ENCODE results near the gene PTPRD. TPM values are rescaled to one million over a fixed set of nuclear protein-coding genes. Genes with fewer than 3 reads are reported as not detected.

The PTPRD gene
- total and polyA plus RNA-seq, 2 experiments from 2014 or later: 11.5 to 58.0 TPM

DNA sequence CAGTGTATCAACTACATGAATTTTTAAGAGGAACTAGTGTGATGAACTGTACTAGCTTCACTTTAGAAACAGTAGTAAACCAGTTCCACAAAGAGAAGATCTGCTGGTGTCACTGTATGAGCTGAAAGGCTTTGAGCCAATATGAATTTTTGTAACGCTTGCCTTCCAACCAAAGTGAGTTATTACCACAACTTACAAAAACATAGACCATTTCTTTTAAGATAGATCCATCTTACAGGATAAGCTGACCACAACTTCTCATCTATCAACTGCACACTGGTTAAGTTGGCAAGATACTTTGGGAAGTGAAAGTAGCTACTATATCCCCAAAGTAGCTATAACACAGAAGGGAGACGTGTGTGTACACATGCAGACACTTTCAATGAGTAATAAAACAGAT, 1963.6 kb downstream of the PTPRD start:
- Mint-ChIP-seq H3K9me3 (no peaks in the 10 kb centered on the region; the same call in 2 of the 3 replicates), H3K4me1 (peaks cover 28% of the 10 kb centered on the region), H3K4me3 (no peak overlapping the region), H3K36me3 (ENCODE audit: low read depth) (no peaks in the 10 kb centered on the region; the same call in 2 of the 3 replicates), H3K27me3 (ENCODE audit: insufficient read depth, low read depth, poor library complexity) (no peaks in the 10 kb centered on the region), H3K27ac (no peak overlapping the region)
- Histone ChIP-seq H3K4me2 (no peak overlapping the region), H3K36me3 (ENCODE audit: insufficient read depth) (no peaks in the 10 kb centered on the region), H2AFZ (no peak overlapping the region), H3K27me3 (ENCODE audit: insufficient read depth) (no peaks in the 10 kb centered on the region), H3K9me2 (ENCODE audit: insufficient read depth) (no peaks in the 10 kb centered on the region), H4K20me1 (replicated peaks; ENCODE audit: insufficient read depth) (no peaks in the 10 kb centered on the region), H3K4me3 (no peak overlapping the region), H3K79me2 (replicated peaks; ENCODE audit: insufficient read depth) (no peaks in the 10 kb centered on the region; the same call in none of the 2 replicates), H3F3A (replicated peaks; ENCODE audit: low read depth) (no peaks in the 10 kb centered on the region), H3K27ac (ENCODE audit: low read depth) (no peak overlapping the region), H3K4me1 (ENCODE audit: insufficient read depth) (peaks cover 10% of the 10 kb centered on the region; the same call in 1 of the 2 replicates)
- DNase-seq (ENCODE audit: low spot score) (no peak), ATAC-seq (no peak)
- TF ChIP-seq ZNF331 (CRISPR knock-in tag; IDR thresholded peaks at IDR 0.05; ENCODE audit: low read depth): no peak
- no peak for TF ChIP-seq ZNF114 (CRISPR knock-in tag; IDR thresholded peaks at IDR 0.05)
- TF ChIP-seq NANOG (IDR thresholded peaks at IDR 0.05; ENCODE audit: borderline replicate concordance): no peak
- no peak for TF ChIP-seq EZH2phosphoT487 (IDR thresholded peaks at IDR 0.05; ENCODE audit: unreplicated experiment)
- TF ChIP-seq JUNB (IDR thresholded peaks at IDR 0.05; ENCODE audit: unreplicated experiment): no peak
- no peak for TF ChIP-seq POLR2AphosphoS5 (IDR thresholded peaks at IDR 0.05; ENCODE audit: low read depth)
- TF ChIP-seq CREB1 (CRISPR knock-in tag; IDR thresholded peaks at IDR 0.05; ENCODE audit: low read depth): no peak
- TF ChIP-seq, protein P1, sequence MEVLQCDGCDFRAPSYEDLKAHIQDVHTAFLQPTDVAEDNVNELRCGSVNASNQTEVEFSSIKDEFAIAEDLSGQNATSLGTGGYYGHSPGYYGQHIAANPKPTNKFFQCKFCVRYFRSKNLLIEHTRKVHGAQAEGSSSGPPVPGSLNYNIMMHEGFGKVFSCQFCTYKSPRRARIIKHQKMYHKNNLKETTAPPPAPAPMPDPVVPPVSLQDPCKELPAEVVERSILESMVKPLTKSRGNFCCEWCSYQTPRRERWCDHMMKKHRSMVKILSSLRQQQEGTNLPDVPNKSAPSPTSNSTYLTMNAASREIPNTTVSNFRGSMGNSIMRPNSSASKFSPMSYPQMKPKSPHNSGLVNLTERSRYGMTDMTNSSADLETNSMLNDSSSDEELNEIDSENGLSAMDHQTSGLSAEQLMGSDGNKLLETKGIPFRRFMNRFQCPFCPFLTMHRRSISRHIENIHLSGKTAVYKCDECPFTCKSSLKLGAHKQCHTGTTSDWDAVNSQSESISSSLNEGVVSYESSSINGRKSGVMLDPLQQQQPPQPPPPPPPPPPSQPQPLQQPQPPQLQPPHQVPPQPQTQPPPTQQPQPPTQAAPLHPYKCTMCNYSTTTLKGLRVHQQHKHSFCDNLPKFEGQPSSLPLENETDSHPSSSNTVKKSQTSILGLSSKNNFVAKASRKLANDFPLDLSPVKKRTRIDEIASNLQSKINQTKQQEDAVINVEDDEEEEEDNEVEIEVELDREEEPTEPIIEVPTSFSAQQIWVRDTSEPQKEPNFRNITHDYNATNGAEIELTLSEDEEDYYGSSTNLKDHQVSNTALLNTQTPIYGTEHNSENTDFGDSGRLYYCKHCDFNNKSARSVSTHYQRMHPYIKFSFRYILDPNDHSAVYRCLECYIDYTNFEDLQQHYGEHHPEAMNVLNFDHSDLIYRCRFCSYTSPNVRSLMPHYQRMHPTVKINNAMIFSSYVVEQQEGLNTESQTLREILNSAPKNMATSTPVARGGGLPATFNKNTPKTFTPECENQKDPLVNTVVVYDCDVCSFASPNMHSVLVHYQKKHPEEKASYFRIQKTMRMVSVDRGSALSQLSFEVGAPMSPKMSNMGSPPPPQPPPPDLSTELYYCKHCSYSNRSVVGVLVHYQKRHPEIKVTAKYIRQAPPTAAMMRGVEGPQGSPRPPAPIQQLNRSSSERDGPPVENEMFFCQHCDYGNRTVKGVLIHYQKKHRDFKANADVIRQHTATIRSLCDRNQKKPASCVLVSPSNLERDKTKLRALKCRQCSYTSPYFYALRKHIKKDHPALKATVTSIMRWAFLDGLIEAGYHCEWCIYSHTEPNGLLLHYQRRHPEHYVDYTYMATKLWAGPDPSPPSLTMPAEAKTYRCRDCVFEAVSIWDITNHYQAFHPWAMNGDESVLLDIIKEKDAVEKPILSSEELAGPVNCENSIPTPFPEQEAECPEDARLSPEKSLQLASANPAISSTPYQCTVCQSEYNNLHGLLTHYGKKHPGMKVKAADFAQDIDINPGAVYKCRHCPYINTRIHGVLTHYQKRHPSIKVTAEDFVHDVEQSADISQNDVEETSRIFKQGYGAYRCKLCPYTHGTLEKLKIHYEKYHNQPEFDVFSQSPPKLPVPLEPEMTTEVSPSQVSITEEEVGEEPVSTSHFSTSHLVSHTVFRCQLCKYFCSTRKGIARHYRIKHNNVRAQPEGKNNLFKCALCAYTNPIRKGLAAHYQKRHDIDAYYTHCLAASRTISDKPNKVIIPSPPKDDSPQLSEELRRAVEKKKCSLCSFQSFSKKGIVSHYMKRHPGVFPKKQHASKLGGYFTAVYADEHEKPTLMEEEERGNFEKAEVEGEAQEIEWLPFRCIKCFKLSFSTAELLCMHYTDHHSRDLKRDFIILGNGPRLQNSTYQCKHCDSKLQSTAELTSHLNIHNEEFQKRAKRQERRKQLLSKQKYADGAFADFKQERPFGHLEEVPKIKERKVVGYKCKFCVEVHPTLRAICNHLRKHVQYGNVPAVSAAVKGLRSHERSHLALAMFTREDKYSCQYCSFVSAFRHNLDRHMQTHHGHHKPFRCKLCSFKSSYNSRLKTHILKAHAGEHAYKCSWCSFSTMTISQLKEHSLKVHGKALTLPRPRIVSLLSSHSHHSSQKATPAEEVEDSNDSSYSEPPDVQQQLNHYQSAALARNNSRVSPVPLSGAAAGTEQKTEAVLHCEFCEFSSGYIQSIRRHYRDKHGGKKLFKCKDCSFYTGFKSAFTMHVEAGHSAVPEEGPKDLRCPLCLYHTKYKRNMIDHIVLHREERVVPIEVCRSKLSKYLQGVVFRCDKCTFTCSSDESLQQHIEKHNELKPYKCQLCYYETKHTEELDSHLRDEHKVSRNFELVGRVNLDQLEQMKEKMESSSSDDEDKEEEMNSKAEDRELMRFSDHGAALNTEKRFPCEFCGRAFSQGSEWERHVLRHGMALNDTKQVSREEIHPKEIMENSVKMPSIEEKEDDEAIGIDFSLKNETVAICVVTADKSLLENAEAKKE (CRISPR knock-in tag; IDR thresholded peaks at IDR 0.05): no peak
